Thoracic aorta (tissue), 2 donors: Measurements from ENCODE around the gene BRSK1. TPM values are rescaled to one million over a fixed set of nuclear protein-coding genes. Genes with fewer than 3 reads are reported as not detected.

Experiments used
- ATAC-seq: fragments of 150-250 bp; one replicate; pipeline ENCODE4 v1.8.0; 2017; ENCODE audit warnings: low read depth; ENCODE audit not compliant: insufficient number of reproducible peaks, low FRiP score
- DNase-seq: peaks from one replicate; pipeline ENCODE4 v3.0.0-alpha.2; 2020; ENCODE audit warnings: low spot score
- H3K27ac ChIP-seq, 2 donors: fragments of 200-600 bp; sonication (generic); 1 replicate in 1 of 2; 2 replicates in 1 of 2; pipeline ENCODE4 v1.5.1; 2016; ENCODE audit warnings: mild to moderate bottlenecking in 2 of 2, moderate library complexity in 2 of 2
- H3K27me3 ChIP-seq: fragments of 200-600 bp; sonication (generic); replicated peaks from 2 replicates; pipeline ENCODE4 v1.6.0; 2016; ENCODE audit warnings: mild to moderate bottlenecking; ENCODE audit not compliant: insufficient read depth
- H3K36me3 ChIP-seq: fragments of 200-600 bp; sonication (generic); one replicate; pipeline ENCODE4 v1.5.1; 2016
- H3K4me1 ChIP-seq, 2 donors: fragments of 200-600 bp; sonication (generic); 1 replicate in 1 of 2; 2 replicates in 1 of 2; pipeline versions ENCODE4 v1.5.1 to v1.6.0; 2016; ENCODE audit warnings: low read depth in 2 of 2, mild to moderate bottlenecking in 1 of 2; ENCODE audit not compliant: control insufficient read depth in 1 of 2
- H3K4me3 ChIP-seq: fragments of 200-600 bp; sonication (generic); 2 replicates; pipeline ENCODE4 v1.5.1; 2016; ENCODE audit warnings: mild to moderate bottlenecking
- H3K9me3 ChIP-seq: fragments of 200-600 bp; sonication (generic); 2 replicates; pipeline ENCODE4 v1.5.1; 2016
- total RNA-seq, 2 donors: library from RNA; depleted of rRNA; stranded (reverse); fragments of >200 nt; gene quantifications; one replicate each; pipeline versions ENCODE4 v1.1.0 to v1.2.3, GENCODE V29; 2016
- TF ChIP-seq, protein P1 (sequence below): fragments of 200-600 bp; sonication (generic); IDR thresholded peaks from one replicate; pipeline ENCODE4 v1.5.1; 2019; ENCODE audit warnings: antibody characterized with exemption

Gene BRSK1
- total RNA-seq, 2 donors from 2014 or later, result 10.8 to 16.7 TPM

DNA sequence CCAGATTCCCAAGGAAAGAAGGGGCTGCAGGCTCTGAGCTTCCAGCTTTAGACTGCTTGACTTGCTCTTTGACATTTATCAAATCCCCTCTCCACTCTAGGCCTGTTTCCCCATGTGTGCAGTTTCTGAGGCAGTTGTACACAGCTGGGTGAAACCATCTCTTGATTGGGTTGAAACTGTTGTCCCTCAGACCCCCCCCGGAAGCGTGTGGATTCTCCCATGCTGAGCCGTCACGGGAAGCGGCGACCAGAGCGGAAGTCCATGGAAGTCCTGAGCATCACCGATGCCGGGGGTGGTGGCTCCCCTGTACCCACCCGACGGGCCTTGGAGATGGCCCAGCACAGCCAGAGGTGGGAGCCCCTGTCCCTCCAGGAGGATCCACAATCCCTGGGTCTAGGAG lies 19.7 kb downstream of the BRSK1 start:
- DNase-seq, result no peak
- TF ChIP-seq, protein P1, sequence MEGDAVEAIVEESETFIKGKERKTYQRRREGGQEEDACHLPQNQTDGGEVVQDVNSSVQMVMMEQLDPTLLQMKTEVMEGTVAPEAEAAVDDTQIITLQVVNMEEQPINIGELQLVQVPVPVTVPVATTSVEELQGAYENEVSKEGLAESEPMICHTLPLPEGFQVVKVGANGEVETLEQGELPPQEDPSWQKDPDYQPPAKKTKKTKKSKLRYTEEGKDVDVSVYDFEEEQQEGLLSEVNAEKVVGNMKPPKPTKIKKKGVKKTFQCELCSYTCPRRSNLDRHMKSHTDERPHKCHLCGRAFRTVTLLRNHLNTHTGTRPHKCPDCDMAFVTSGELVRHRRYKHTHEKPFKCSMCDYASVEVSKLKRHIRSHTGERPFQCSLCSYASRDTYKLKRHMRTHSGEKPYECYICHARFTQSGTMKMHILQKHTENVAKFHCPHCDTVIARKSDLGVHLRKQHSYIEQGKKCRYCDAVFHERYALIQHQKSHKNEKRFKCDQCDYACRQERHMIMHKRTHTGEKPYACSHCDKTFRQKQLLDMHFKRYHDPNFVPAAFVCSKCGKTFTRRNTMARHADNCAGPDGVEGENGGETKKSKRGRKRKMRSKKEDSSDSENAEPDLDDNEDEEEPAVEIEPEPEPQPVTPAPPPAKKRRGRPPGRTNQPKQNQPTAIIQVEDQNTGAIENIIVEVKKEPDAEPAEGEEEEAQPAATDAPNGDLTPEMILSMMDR, result no peak
- H3K4me1 ChIP-seq, result peaks cover 0 to 9% of the 10 kb centered on the region in 2 donors
- ATAC-seq, result no peak
- no peaks in the 10 kb centered on the region for H3K27me3 ChIP-seq
- H3K27ac ChIP-seq, result no peak overlapping the region
- no peaks in the 10 kb centered on the region for H3K9me3 ChIP-seq
- no peak overlapping the region for H3K4me3 ChIP-seq
- H3K36me3 ChIP-seq, result peaks cover 17% of the 10 kb centered on the region

DNA sequence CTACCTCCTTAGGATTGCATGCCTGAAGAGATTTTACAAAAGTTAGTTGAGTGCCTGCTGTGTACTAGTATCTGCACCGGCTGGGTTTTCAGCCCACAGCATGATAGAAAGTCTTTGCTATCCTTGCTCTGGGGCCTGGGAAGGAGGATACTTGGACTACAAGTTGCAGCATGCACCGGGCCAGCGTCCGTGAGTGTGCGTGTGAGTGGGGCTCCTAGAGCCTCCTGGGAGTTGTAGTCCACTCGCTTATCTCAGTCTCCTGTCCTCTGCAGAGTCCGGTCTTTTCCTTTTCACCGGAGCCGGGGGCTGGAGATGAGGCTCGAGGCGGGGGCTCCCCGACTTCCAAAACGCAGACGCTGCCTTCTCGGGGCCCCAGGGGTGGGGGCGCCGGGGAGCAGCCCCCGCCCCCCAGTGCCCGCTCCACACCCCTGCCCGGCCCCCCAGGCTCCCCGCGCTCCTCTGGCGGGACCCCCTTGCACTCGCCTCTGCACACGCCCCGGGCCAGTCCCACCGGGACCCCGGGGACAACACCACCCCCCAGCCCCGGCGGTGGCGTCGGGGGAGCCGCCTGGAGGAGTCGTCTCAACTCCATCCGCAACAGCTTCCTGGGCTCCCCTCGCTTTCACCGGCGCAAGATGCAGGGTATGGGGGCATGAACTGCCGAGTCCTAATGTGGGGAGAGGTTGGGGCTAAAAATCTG lies 20.6 kb downstream of the BRSK1 start:
- ATAC-seq (no peak), DNase-seq (no peak)
- Histone ChIP-seq H3K27ac (no peak overlapping the region), H3K4me1 (peaks cover 0 to 9% of the 10 kb centered on the region in 2 donors), H3K9me3 (no peaks in the 10 kb centered on the region), H3K4me3 (no peak overlapping the region), H3K27me3 (no peaks in the 10 kb centered on the region), H3K36me3 (peaks cover 17% of the 10 kb centered on the region)
- TF ChIP-seq, protein P1, result no peak

DNA sequence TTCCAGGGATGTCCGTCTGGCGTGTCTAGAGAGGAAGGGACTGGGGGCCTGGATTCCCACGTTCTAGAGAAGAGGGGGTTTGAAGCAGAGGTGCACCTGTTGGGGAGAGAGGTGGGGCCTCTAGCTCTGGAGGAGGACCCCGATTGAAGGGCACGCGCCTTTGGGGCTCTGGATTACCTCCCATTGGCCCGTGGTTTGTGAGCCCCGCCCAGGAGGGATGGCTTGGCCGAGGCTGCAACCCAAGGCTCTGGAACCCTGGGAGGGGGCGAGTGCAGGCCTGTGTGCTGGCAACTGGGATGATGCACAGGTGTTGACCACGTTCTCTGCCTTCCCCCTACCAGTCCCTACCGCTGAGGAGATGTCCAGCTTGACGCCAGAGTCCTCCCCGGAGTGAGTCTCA lies 21.2 kb downstream of the BRSK1 start:
- ATAC-seq (no peak), DNase-seq (no peak)
- Histone ChIP-seq H3K36me3 (peaks cover 17% of the 10 kb centered on the region), H3K4me3 (no peak overlapping the region), H3K9me3 (no peaks in the 10 kb centered on the region), H3K27me3 (no peaks in the 10 kb centered on the region), H3K27ac (no peak overlapping the region), H3K4me1 (peaks cover 0 to 9% of the 10 kb centered on the region in 2 donors)
- TF ChIP-seq, protein P1, result no peak

DNA sequence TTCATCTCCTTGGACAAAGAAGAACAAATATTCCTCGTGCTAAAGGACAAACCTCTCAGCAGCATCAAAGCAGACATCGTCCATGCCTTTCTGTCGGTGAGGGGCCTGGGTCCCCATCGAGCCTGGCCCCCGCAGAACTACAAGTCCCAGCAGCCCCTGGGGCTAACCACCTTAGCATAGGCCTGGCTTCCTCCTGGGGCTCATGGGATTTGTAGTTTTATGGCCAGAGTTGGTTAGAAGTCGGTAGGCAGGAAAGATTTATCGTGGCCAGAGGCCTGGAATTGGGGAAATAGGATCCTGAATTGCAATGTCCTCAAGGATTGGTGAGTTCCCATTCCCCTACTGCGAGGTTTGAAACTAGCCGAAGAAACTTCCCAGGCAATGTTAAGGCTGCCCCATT lies 21.7 kb downstream of the BRSK1 start:
- TF ChIP-seq, protein P1, result no peak
- peaks cover 17% of the 10 kb centered on the region for H3K36me3 ChIP-seq
- ATAC-seq, result no peak

DNA sequence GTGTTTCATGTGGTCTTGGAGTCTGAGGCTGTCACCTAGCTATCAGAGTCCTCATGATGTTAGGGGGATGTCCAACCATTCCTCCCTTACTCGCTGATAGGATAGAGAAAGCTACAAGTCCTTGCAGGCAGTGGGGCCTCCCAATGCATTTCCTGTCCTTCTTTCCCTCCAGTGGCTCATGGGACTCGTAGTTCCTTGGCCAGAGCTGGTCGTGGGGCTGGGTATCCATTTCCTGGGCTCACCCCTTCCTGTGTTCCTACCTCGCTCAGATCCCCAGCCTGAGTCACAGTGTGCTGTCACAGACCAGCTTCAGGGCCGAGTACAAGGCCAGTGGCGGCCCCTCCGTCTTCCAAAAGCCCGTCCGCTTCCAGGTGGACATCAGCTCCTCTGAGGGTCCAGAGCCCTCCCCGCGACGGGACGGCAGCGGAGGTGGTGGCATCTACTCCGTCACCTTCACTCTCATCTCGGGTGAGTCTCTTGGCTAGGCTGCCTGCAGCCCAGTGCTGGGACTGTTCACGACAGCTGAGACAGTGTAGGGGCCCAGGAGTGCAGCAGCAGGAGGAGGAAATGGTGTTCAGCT lies 22.3 kb downstream of the BRSK1 start:
- ATAC-seq (no peak), DNase-seq (no peak)
- H3K9me3 ChIP-seq, result no peaks in the 10 kb centered on the region
- no peak overlapping the region for H3K4me3 ChIP-seq
- no peak overlapping the region for H3K27ac ChIP-seq
- H3K4me1 ChIP-seq, result peaks cover 0 to 9% of the 10 kb centered on the region in 2 donors
- H3K27me3 ChIP-seq, result no peaks in the 10 kb centered on the region
- H3K36me3 ChIP-seq, result peaks cover 17% of the 10 kb centered on the region
- TF ChIP-seq, protein P1, result no peak

More for the DNA sequence above, 21.7 kb downstream of the BRSK1 start:
- no peak overlapping the region for H3K4me3 ChIP-seq
- DNase-seq, result no peak
- H3K4me1 ChIP-seq, result peaks cover 0 to 9% of the 10 kb centered on the region in 2 donors
- H3K27ac ChIP-seq, result no peak overlapping the region
- no peaks in the 10 kb centered on the region for H3K27me3 ChIP-seq
- no peaks in the 10 kb centered on the region for H3K9me3 ChIP-seq
